Progenitor cell of endocrine pancreas (in vitro differentiated cells): ENCODE measurements around the gene GTF3C2. TPM values are rescaled to one million over a fixed set of nuclear protein-coding genes. Genes with fewer than 3 reads are reported as not detected.

ENCODE experiments used
- DNase-seq: peaks from one replicate; pipeline ENCODE4 v3.0.0; 2021; ENCODE audit warnings: low spot score; ENCODE audit not compliant: unreplicated experiment
- H3K27ac Mint-ChIP-seq: 2 replicates; pipeline ENCODE4 v1.8.0; 2021; ENCODE audit warnings: mild to moderate bottlenecking, moderate library complexity, mixed read lengths
- H3K27me3 Mint-ChIP-seq: 2 replicates; pipeline ENCODE4 v1.8.0; 2021; ENCODE audit warnings: mixed read lengths
- H3K36me3 Mint-ChIP-seq: 2 replicates; pipeline ENCODE4 v1.8.0; 2022; ENCODE audit warnings: mixed read lengths; ENCODE audit not compliant: insufficient read depth
- H3K4me1 Mint-ChIP-seq: 2 replicates; pipeline ENCODE4 v1.8.0; 2021; ENCODE audit warnings: low read depth, mixed read lengths
- H3K4me3 Mint-ChIP-seq: 2 replicates; pipeline ENCODE4 v1.8.0; 2021; ENCODE audit warnings: low read depth, mild to moderate bottlenecking, moderate library complexity, mixed read lengths
- H3K9me3 Mint-ChIP-seq: 2 replicates; pipeline ENCODE4 v1.8.0; 2021; ENCODE audit warnings: low read depth, mixed read lengths
- CTCF ChIP-seq: fragments of 200-600 bp; sonication (generic); IDR thresholded peaks from one replicate; pipeline ENCODE4 v1.5.0; 2021; ENCODE audit warnings: antibody characterized with exemption, mild to moderate bottlenecking; ENCODE audit not compliant: unreplicated experiment
- total RNA-seq: library from RNA; stranded (reverse); gene quantifications from 2 replicates; pipeline ENCODE4 v1.2.1, GENCODE V29; 2021

GTF3C2 gene
- total RNA-seq, 1 donor from 2014 or later, result 106 TPM

- no peak for TF ChIP-seq CTCF
- Mint-ChIP-seq H3K27me3 (no peaks in the 10 kb centered on the region), H3K4me1 (no peaks in the 10 kb centered on the region), H3K36me3 (peaks cover 13% of the 10 kb centered on the region), H3K9me3 (no peaks in the 10 kb centered on the region), H3K27ac (peak overlapping the region; percentile 49), H3K4me3 (no peak overlapping the region)
- no peak for DNase-seq
Observed at GRCh38 chr2:27390822-27391679, 34.5 kb upstream of the GTF3C2 start.

GRCh38 chr2:27381577-27382181 lies 25.1 kb upstream of the GTF3C2 start:
- Mint-ChIP-seq H3K4me1 (peaks cover 16% of the 10 kb centered on the region), H3K27ac (peak overlapping the region; percentile 99), H3K9me3 (no peaks in the 10 kb centered on the region), H3K4me3 (peak overlapping the region; percentile 92), H3K27me3 (no peaks in the 10 kb centered on the region), H3K36me3 (peaks cover 17% of the 10 kb centered on the region)
- TF ChIP-seq CTCF, result no peak
- DNase-seq, result no peak

GRCh38 chr2:27380626-27381545 lies 24.3 kb upstream of the GTF3C2 start, which contains the start of gene ZNF513:
ZNF513 (minus strand) TSS chr2:27380734; CDS start chr2:27380526, 208 bp downstream.
- Mint-ChIP-seq H3K4me3 (peak within 1 kb of the TSS; percentile 92), H3K27me3 (no peaks in the 10 kb centered on the region), H3K27ac (peak within 1 kb of the TSS; percentile 99), H3K4me1 (peaks cover 16% of the 10 kb centered on the region), H3K36me3 (peaks cover 17% of the 10 kb centered on the region), H3K9me3 (no peaks in the 10 kb centered on the region)
- DNase-seq, result peak; percentile 85
- no peak for TF ChIP-seq CTCF

- no peak for TF ChIP-seq CTCF
- peak overlapping the region; percentile 92 for H3K4me3 Mint-ChIP-seq
- H3K27me3 Mint-ChIP-seq, result no peaks in the 10 kb centered on the region
- H3K27ac Mint-ChIP-seq, result peak overlapping the region; percentile 95
- peaks cover 16% of the 10 kb centered on the region for H3K4me1 Mint-ChIP-seq
- H3K9me3 Mint-ChIP-seq, result no peaks in the 10 kb centered on the region
- peak; percentile 42 for DNase-seq
- peaks cover 19% of the 10 kb centered on the region for H3K36me3 Mint-ChIP-seq
Observed at GRCh38 chr2:27379836-27380625, 23.5 kb upstream of the GTF3C2 start.
